Right renal pelvis (tissue), 4 donors: ENCODE measurements around the gene CARD11. TPM values are rescaled to one million over a fixed set of nuclear protein-coding genes. Genes with fewer than 3 reads are reported as not detected.
"Not testable (repeated sequence)": the region's sequence is repeated elsewhere in the genome, so short reads cannot be mapped to it uniquely, and the experiment has no call there.

Experiments
- DNase-seq, 4 donors: peaks; one replicate each; pipeline ENCODE4 v3.0.0-alpha.2; 2013; ENCODE audit warnings: low read depth in 4 of 4, low spot score in 3 of 4, missing footprints in 1 of 4
- polyA plus RNA-seq, 4 donors: library from polyadenylated mRNA; unstranded; fragments of 120-200 nt; gene quantifications; one replicate each; pipeline ENCODE4 v1.2.1, GENCODE V29; 2013; ENCODE audit not compliant: insufficient read length in 4 of 4

Gene CARD11
- polyA plus RNA-seq, 4 donors = 1.00 to 2.4 (median 1.5) TPM

DNA sequence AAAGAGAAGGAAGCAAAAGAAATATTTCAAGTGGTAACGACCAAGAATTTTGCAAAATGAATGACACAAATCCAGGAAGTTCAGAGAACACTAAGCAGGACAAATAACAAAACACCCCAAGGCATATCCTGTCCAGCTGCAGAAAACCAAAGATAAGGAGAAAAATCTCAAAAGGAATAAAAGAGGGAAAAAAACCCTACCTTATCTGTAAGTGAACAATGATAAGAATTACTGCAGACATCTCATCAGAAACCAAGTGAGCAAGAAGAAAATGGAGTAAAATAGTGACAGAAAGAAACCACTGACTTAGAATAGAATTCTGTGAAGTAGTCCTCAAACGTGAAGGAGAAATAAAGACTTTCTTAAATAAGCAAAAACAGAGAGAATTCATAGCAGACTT is 21.8 kb downstream of the CARD11 start:
- DNase-seq = no peak

DNA sequence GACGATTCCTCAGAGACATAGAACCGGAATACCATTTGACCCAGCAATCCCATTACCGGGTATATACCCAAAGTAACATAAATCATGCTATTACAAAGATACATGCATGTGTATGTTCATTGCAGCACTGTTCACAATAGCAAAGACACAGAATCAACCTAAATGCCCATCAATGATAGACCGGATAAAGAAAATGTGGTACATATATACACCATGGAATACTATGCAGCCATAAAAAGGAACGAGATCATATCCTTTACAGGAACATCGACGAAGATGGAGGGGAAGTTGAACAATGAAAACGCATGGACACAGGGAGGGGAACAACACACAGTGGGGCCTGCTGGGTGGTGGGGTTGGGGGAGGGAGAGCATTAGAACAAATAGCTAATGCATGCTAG is 22.4 kb downstream of the CARD11 start:
- DNase-seq = not testable (repeated sequence)

DNA sequence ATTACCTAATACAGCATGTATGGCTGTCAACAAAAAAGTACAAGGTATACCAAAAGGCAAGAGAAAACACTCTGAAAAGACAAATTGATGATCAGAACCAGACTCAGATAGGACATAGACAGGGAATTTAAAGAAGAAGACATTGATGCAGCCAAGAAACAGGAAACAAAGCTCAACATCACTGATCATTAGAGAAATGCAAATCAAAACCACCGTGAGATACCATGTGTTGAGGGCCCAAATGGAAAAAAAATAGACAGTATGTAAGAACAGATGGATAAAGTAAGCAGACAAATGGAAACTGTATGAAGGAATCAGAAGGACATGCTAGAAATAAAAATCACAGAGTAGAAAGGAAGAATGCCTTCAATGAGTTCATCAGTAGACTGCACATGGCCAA is 23.3 kb downstream of the CARD11 start:
- no peak for DNase-seq

DNA sequence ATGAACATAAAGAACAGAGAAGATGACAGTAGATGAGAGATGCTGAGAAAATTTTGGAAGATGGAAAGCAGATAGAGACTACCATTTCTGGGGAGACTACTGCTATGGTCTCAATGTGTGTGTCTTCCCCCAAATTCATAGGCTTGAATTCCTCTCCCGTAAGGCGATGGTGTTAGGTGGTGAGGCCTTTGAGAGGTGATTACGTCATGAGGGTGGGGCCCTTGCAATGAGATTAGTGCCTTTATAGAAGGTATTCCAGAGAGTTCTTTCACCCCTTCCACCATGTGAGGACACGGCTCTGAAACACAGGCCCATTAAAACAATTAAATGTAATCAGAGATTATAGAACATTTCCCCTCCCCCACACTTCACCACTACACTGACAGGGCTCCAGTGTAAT is 23.9 kb downstream of the CARD11 start:
- DNase-seq = no peak

DNA sequence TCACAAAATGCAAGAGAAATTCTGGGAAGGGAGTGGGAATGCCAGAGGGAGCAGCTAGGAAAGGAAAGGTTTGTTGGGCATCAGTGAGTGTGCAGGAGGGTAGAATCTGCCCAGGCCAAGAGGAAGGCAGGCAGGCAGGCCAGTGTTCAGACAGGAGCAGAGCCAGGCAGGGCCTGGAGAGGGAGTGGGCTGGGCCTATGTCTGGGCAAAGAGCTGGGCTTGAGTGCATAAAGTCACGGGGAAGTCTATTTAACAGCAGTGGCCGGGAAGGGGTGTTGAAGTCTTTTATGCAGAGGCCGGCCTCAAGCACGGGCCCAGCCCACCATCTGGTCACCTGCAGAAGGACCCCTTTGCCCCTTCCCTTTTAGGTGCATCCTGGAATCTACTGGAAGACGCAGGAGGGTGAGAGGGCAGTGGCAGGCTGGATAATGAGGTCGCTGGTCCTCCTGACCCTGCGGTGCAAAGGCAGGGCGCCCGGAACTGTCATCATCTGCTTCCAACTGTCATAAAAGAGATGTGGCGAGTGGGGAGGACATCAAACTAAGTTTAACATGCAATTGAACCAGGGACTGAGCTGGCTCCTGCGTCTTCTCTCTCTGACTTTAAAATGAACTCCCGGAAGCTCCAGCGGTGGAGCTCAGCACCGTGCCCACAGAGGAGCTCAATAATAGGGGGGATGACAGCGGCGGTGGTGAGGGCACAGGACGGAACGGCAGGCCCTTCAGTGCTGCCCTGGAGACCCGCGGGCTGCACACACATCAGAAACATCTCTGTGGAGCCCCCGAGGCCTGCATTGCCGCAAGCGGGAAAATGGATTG is 29.5 kb downstream of the CARD11 start:
- no peak for DNase-seq

DNA sequence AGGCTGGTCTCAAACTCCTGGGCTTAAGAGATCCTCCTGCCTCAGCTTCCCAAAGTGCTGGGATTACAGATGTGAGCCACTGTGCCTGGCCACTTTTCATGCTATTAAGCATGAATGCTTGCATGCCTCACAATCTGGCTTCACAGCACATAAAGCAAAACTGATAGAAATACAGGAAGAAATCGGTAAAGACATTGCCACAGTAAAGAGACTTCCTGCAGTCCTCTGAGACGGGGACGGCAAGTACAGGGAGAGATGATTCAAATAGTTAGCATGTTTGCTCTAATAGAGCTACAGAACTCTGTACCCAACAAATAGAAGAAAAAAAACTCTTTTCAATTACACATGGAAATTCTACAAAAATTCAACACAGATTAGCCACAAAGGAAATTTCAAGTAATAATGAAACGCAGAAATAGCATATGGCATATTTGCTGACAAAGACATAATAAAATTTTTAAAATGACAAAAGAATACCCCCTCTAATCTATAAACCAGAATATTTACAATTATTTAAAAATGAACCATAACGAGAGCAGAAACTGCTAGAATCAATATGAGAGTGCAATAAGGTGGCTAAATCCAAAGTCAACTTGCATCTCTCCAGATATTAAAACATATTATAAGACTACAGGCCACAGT is 32.3 kb downstream of the CARD11 start:
- DNase-seq = no peak

DNA sequence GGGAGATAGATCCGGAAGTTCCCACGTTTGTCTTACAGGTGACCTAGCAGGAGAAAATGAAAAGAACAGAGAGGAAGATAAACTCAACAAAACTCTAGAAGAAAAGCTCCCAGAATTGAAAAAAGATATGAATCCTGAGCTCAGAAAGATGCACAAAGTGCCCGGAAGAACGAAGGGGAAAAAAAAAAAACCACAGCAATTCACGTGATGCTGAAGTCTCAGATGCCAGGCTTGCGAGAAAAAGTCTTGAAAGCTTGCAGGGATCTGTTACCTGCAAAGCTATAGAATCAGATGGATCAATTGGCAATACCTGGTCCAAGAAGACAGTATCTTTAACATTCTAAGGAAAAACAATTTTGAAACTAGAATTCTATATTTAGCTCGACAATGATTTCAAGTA is 33.5 kb downstream of the CARD11 start:
- no peak for DNase-seq

DNA sequence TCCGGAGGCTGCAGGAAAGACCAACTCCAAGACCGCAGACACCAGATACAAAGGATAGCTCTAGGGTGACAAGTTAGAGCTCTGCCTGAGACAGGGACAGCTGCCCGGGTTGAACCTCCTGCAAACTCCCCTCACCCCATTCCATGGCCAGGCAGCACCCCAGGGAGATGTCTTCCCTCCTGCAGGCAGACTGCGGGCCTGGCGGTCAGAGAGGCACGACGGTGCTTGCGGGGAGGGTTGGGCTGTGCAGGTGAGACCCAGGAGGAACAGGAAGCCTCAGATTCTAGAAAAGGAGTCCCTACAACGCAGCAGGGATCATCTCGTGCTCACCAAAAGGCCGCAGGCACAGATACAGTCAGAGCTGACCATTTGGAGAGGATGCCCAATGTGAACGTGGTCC is 34.6 kb downstream of the CARD11 start:
- no peak for DNase-seq

DNA sequence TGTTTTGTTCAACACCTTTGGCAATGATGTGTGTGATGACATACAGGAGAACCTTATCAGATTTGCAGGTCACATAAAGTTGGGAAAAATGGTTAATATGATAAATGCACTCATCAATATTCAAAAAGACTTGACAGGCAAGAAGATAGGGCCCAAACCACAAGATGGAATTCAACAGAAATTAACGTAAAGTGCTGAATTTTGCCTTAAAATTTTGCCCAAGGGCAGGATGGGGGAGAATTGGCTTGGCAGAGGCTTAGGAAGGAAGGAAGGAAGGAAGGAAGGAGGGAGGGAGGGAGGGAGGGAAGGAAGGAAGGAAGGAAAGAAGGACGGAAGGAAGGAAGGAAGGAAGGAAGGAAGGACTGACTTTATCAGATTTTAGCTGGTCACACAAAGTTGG is 35.3 kb downstream of the CARD11 start:
- no peak for DNase-seq

DNA sequence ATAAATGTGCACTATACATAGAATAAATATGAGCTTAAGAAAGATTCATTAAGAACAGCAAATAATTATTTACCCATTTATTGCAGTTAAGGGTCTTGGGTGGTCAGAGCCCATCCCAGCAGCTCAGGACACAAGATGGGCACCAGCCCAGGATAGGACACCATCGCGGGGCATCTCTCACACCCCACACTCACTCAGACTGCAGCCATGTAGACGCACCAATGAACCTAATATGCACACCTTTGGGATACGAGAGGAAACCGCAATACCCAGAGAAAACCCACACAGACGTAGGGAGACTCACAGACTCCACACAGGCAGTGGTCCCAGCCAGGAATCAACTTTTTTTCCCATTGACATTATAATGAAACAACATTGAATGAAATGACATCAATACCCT is 36.0 kb downstream of the CARD11 start:
- no peak for DNase-seq

DNA sequence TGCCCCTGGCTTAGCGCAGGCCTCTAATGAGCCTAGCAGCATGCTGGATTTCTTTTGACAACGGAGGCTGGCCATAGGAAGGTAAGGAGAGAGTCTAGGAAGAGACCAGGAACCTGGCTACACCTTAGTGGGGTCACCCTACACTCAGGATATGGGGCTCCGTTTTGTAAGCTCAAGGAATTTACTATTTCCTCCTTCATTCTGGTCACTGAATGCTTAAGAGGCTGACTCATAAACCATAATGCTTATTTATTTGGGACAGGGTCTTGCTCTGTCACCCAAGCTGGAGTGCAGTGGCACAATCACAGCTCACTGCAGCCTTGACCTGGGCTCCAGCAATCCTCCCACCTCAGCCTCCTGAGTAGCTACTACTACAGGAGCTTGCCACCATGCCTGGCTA is 38.4 kb downstream of the CARD11 start:
- no peak for DNase-seq

DNA sequence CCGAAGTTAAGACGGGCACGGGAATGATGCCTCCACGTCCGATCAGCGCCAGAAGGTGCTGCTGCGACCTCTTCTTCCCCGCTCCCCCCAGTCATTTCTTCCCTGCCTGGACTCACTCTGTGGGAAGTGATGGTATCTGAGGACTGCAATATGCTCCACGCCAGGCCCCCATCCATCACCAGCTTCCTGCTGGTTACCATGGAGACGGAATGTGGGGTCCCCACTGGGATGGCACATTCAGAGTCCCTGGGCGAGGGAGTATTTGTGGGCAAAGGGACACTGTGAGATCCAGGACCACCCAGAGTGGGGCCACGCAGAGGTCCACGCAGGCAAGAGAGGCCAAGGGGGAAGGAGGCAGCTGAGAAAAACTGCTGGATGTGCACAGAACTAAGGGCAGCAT is 39.7 kb downstream of the CARD11 start:
- DNase-seq = no peak

DNA sequence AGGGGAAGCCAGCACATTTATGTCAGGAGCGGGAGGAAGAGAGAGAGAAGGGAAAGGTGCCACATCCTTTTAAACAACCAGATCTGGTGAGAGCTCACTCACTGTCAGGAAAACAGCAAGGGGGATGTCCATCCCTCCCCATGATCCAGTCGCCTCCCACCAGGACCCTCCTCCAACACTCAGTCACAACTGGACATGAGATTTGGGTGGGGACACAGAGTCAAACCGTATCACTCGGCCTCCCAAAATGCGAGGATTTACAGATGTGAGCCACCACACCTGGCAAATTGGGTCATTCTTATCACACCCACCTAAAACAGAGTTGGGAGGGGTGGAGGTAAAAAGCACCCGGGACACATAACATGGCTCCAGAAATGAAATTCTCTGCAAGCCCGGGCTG is 41.0 kb downstream of the CARD11 start:
- no peak for DNase-seq

DNA sequence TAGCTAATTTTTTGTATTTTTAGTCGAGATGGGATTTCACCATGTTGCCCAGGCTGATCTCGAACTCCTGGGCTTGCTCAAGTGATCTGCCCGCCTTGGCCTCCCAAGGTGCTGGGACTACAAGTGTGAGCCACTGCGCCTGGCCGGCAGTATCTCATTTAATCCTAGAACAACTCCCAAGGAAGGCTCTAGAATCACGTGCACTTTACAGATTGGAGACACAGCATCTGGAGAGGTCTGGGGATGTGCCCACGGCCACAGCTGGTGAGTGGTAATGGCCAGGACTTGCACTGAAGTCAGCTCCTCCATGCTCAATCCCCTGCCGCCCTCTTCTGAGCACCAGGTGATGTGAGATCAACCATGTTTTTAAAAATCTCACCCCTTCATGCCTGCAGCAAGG is 43.1 kb downstream of the CARD11 start:
- no peak for DNase-seq

DNA sequence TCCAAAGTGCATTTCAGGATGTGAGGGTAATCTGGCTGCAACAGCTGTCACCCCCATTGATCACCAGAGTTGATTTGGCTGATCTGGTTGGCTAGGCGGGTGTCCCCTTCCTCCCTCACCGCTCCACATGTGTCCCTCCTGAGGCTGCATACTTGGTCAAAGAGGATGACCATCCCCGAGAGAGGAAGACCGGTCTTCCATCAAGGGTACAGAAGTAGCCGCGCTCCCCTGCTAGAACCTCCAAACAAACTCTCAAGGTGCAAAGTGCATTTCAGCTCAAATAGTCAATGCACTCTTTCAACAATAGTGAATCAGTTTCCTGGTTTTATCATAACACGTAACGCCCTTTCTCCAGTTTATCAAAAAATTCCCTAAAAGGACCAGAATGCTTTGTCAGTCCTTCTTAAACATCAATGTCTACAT is 44.6 kb downstream of the CARD11 start:
- no peak for DNase-seq

DNA sequence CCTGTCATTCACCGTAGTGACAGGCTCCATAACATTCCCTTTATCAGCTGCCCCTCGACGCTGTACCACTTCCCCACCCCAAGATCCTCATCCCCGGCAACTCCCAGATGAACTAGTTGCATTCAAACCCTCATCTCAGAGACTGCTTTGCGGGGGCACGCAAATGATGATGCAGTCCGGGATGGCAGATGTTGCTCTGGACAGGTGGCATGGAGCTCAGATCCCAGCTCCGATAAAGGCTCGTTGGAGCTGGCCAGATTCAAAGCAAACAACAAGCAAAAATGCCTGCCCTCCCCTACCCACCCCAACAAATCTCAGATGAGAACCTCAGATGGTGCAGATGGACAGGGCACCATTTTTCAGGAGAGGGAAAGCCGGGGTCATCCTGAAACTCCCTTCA is 46.7 kb downstream of the CARD11 start:
- no peak for DNase-seq

DNA sequence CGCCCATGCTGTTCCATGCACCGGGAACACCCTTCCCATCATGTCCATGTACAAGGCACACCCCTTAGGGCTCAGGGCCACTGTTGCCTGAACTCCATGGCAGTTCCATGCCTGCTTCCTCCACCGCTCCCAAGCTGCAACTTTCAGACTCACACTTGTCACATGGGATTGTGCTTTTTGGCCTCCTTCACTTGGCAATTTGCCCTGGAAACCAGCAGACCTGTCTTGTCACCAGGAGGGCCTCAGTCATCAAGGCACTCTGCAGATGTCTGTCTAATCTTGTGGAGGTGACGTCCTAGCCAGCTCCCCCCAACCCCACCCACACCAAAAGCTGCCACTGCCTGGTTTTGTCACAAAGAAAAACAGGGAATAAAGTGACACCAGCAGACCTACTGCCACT is 47.5 kb downstream of the CARD11 start:
- no peak for DNase-seq

DNA sequence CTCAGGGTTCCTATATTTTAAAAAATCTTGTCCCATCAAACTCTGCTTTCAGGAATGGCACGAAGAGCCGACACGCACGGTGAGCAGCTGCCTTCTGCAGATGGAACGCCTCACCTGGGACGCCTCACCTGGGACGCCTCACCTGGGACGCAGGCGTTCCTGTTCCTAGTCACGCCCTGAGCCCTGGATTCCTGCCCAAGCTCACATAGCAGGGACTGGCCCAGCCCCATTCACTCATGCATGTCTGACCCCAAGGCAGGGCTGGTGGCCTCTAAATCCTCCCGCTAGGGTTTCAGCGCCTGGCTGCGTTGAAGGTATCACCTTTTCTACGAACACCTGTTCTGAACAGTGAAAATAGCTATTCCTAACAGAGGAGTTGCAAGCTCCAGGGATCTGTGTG is 49.8 kb downstream of the CARD11 start:
- DNase-seq = no peak

DNA sequence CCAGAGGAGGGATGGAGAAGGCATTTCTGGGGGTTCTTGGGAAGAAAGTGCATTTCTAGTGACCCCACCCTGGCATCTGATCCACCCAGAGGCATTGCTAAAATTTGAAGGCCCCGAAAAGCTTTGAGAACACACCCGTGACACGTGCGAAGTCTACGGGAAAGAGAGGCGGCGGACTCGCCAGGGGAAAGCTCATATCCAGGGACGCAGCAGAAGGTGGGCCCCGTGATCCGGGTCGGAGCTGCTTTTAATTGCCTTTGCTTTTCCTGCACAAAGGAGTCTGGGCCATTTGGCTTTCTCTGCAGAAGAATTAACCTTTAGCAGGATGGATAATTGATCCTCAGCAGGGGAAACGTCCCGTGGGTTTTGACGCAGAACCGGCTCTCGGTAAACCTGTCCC is 50.3 kb downstream of the CARD11 start:
- no peak for DNase-seq

DNA sequence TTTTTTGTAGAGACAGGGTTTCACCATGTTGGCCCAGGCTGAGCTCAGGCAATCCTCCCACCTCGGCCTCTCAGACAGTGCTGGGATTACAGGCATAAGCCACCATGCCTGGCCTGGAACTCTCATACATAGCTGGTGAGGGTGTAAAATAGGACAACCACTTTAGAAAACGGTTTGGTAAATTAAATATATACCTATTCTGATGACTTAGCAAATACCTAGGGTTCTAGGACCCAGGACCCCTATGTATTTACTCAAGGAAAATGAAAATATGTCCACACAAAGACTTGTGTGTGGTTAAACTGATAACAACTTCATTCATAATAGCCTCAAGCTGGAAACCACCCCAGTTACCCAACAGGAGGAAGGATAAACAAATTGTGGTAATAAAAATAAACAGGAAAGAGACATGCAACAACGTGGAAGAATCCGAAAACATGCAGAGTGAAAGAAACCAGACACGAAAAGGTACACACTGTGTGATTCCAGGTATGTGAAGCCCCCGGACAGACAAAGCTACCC is 52.7 kb downstream of the CARD11 start:
- no peak for DNase-seq

DNA sequence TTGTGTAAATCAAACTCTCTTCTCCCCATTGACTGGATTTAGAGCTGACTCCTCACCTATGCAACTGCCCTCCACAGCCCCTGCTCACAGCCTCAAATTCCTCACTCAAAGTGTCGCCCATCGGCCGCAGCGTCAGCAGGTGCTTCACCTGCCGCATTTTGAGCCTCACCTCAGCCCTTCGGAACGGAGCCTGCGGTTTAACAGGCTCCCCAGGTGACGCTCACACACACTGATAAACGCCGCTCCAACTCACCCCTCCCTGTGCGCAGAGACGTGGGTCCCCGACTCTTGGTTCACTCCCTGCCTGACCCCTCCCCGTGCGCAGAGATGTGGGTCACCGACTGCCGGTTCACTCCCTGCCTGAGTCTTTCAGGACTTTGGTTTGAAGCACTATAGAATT is 57.1 kb downstream of the CARD11 start:
- no peak for DNase-seq

DNA sequence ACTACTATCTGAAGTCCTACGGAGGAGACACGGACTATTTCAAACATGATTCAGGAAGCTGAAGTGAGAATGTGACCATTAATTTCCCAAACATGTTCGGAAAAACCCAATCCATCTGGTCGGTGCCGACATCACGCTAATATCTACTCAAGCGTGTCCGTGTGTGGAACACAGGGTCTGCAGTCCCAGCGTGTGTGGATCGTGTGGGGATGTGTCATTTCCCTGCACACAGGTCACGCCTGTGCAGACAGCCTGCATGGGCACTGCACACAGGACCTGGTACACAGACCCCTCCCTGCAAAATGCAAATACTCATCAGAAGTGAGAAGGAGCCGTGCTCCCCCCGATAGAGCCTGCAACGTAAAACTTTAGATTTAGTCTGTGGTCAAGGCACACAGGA is 57.8 kb downstream of the CARD11 start:
- no peak for DNase-seq
